ENCODE results near the gene RGS17.

- TF ChIP-seq CTCF (IDR thresholded peaks at IDR 0.05) (no peak), POLR2A (IDR thresholded peaks at IDR 0.05) (no peak)
These were observed 173.3 kb downstream of the RGS17 start for GRCh38 chr6:152957796-152958195.

Data from thyroid gland (tissue), 4 donors.